ENCODE data around the gene GIGYF2. TPM values are rescaled to one million over a fixed set of nuclear protein-coding genes. Genes with fewer than 3 reads are reported as not detected.

The GIGYF2 gene
- polyA plus RNA-seq, 3 donors: 64.8 to 66.7 (median 66.2) TPM

GRCh38 chr2:232908695-232909094, 211.6 kb downstream of the GIGYF2 start:
- DNase-seq (ENCODE audit: low read depth in 3 of 3, low spot score in 2 of 3): no peak

Other genes starting within 250 kb of the GIGYF2 start
- gene ALPI, start 241.2 kb upstream of the GIGYF2 start, polyA plus RNA-seq (ENCODE audit: insufficient read length in 3 of 3): under 1 TPM in 2 of 3 donors, not detected in 1; 0.10 to 0.14 TPM
- gene ECEL1, start 209.5 kb upstream of the GIGYF2 start, polyA plus RNA-seq (ENCODE audit: insufficient read length in 3 of 3): 10 to 100 TPM in 1 of 3 donors, 1 to 10 TPM in 2; 7.8 to 13.7 (median 8.6) TPM
- gene PRSS56, start 176.9 kb upstream of the GIGYF2 start, polyA plus RNA-seq (ENCODE audit: insufficient read length in 3 of 3): not detected
- under 1 TPM; 0.40 to 0.74 (median 0.59) TPM for gene CHRND, start 171.2 kb upstream of the GIGYF2 start, polyA plus RNA-seq (ENCODE audit: insufficient read length in 3 of 3)
- 1 to 10 TPM in 1 of 3 donors, under 1 TPM in 2; 0.55 to 1.1 (median 0.74) TPM for gene CHRNG, start 157.6 kb upstream of the GIGYF2 start, polyA plus RNA-seq (ENCODE audit: insufficient read length in 3 of 3)
- gene TIGD1, start 146.8 kb upstream of the GIGYF2 start, polyA plus RNA-seq (ENCODE audit: insufficient read length in 3 of 3): 10 to 100 TPM; 12.3 to 14.7 (median 14.2) TPM
- gene EIF4E2, start 146.6 kb upstream of the GIGYF2 start, polyA plus RNA-seq (ENCODE audit: insufficient read length in 3 of 3): 100 to 1,000 TPM; 106 to 118 (median 112) TPM
- gene EFHD1, start 63.7 kb upstream of the GIGYF2 start, polyA plus RNA-seq (ENCODE audit: insufficient read length in 3 of 3): 10 to 100 TPM; 55.8 to 90.4 (median 85.6) TPM
- 1 to 10 TPM; 2.6 to 4.1 (median 3.4) TPM for gene KCNJ13, start 79.2 kb downstream of the GIGYF2 start, polyA plus RNA-seq (ENCODE audit: insufficient read length in 3 of 3)
- 1 to 10 TPM in 2 of 3 donors, under 1 TPM in 1; 0.85 to 2.2 (median 1.8) TPM for gene SNORC, start 172.9 kb downstream of the GIGYF2 start, polyA plus RNA-seq (ENCODE audit: insufficient read length in 3 of 3)

Data from right renal cortex interstitium (tissue), 3 donors.